ENCODE results near the gene NKAIN2. TPM values are rescaled to one million over a fixed set of nuclear protein-coding genes. Genes with fewer than 3 reads are reported as not detected.

The NKAIN2 gene
- total RNA-seq, 4 donors from 2014 or later, result 0.11 to 1.0 (median 0.94) TPM; not detected in 1

DNA sequence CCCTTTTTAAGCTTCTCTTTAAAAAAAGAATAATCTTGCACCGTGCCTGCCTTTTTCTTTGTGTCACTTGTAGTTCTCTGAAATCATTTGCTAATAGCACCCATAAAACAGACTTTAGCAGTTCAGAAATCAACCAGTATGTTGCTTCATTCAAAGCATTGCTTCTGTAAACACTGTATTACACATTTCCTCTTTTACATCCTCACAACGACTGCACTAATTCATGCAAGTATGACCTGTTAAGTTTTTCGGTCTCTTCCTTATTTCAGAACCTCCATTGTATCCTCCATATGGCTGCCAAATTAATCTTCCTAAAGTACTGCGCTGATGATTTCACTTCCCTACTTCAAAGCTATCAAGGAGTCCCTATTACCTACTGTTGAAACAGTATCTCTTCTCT lies 1015.7 kb downstream of the NKAIN2 start:
- intact Hi-C loops (cut with DNase I), result no loop called here
- Histone ChIP-seq H3K36me3 (no peaks in the 10 kb centered on the region), H3K4me3 (replicated peaks in 1 of 3) (no peak overlapping the region), H3K4me1 (no peaks in the 10 kb centered on the region), H3K9me3 (no peaks in the 10 kb centered on the region), H3K27me3 (no peaks in the 10 kb centered on the region), H3K27ac (no peak overlapping the region)
- no peak for DNase-seq
- 76 to 85% methylated on average over 4 of the region's 4 CpGs for WGBS, 2 donors
- TF ChIP-seq CTCF (IDR thresholded peaks at IDR 0.05), result no peak
- TF ChIP-seq POLR2A (IDR thresholded peaks at IDR 0.05), result no peak

GRCh38 chr6:124822204-124822613 lies 1018.5 kb downstream of the NKAIN2 start:
- TF ChIP-seq POLR2A (IDR thresholded peaks at IDR 0.05) (no peak), CTCF (IDR thresholded peaks at IDR 0.05) (no peak)
- Histone ChIP-seq H3K9me3 (no peaks in the 10 kb centered on the region), H3K4me3 (replicated peaks in 1 of 3) (no peak overlapping the region), H3K36me3 (no peaks in the 10 kb centered on the region), H3K4me1 (no peaks in the 10 kb centered on the region), H3K27me3 (no peaks in the 10 kb centered on the region), H3K27ac (no peak overlapping the region)
- no peak for DNase-seq
- intact Hi-C loops (cut with DNase I), result no loop called here

GRCh38 chr6:124822721-124823120 lies 1019.1 kb downstream of the NKAIN2 start:
- TF ChIP-seq CTCF (IDR thresholded peaks at IDR 0.05) (no peak), POLR2A (IDR thresholded peaks at IDR 0.05) (no peak)
- intact Hi-C loops (cut with DNase I), result no loop called here
- H3K36me3 ChIP-seq, result no peaks in the 10 kb centered on the region
- H3K4me1 ChIP-seq, result no peaks in the 10 kb centered on the region
- DNase-seq, result no peak
- no peaks in the 10 kb centered on the region for H3K9me3 ChIP-seq
- no peak overlapping the region for H3K27ac ChIP-seq
- H3K27me3 ChIP-seq, result no peaks in the 10 kb centered on the region
- H3K4me3 ChIP-seq (replicated peaks in 1 of 3), result no peak overlapping the region
- 79 to 86% methylated on average over 3 of the region's 3 CpGs for WGBS, 2 donors

- no peaks in the 10 kb centered on the region for H3K9me3 ChIP-seq
- 47 to 65% methylated on average over 14 of the region's 14 CpGs for WGBS, 2 donors
- H3K4me3 ChIP-seq (replicated peaks in 1 of 3), result no peak overlapping the region
- H3K4me1 ChIP-seq, result no peaks in the 10 kb centered on the region
- no peaks in the 10 kb centered on the region for H3K36me3 ChIP-seq
- no peaks in the 10 kb centered on the region for H3K27me3 ChIP-seq
- intact Hi-C loops (cut with DNase I), result no loop called here
- TF ChIP-seq CTCF (IDR thresholded peaks at IDR 0.05), result no peak
- no peak for TF ChIP-seq POLR2A (IDR thresholded peaks at IDR 0.05)
- no peak overlapping the region for H3K27ac ChIP-seq
- no peak for DNase-seq
Observed at GRCh38 chr6:124823240-124824111, 1019.8 kb downstream of the NKAIN2 start.

GRCh38 chr6:124825564-124825963 lies 1021.9 kb downstream of the NKAIN2 start:
- Histone ChIP-seq H3K27me3 (no peaks in the 10 kb centered on the region), H3K36me3 (no peaks in the 10 kb centered on the region), H3K4me1 (no peaks in the 10 kb centered on the region), H3K27ac (no peak overlapping the region), H3K9me3 (no peaks in the 10 kb centered on the region), H3K4me3 (replicated peaks in 1 of 3) (no peak overlapping the region)
- WGBS, 2 donors, result 95% methylated on average over 2 of the region's 2 CpGs
- no peak for TF ChIP-seq POLR2A (IDR thresholded peaks at IDR 0.05)
- TF ChIP-seq CTCF (IDR thresholded peaks at IDR 0.05), result no peak
- DNase-seq, result no peak
- intact Hi-C loops (cut with DNase I), result no loop called here

Data from thyroid gland (tissue), 4 donors.